Amniotic epithelial cell (primary cell): Measurements from ENCODE around the gene LMTK3.
"Not testable (repeated sequence)": the region's sequence is repeated elsewhere in the genome, so short reads cannot be mapped to it uniquely, and the experiment has no call there.

ENCODE experiments used
- DNase-seq: peaks from one replicate; pipeline ENCODE4 v3.0.0-alpha.2; 2010; ENCODE audit warnings: low read depth

Gene LMTK3

GRCh38 chr19:48540110-48540509 lies 28.5 kb upstream of the LMTK3 start:
- DNase-seq: no peak

DNA sequence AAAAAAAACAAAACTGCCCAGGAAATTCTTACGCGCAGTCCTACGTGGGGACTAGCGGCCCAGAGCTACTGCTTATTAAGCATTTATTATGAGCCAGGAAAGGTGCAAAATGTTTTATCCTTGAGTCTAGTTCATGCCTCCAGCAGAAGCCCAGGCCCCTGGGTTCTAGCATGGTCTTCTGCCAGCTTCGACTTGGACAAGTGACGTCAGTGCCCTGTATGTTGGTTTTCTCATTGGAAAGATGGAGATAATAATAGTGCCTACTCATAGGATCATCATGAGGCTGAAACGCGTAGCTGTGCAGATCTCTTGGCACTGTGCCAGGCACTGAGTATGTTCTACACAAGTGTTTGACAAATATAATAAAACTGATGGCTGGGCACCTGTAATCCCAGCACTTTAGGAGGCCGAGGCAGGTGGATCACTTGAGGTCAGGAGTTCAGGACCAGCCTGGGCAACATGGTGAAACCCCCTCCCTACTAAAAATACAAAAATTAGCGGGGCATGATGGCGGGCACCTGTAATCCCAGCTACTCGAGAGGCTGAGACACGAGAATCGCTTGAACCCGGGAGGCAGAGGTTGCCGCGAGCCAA lies 28.0 kb upstream of the LMTK3 start:
- DNase-seq: peak; percentile 92

GRCh38 chr19:48538057-48538456 lies 26.4 kb upstream of the LMTK3 start:
- not testable (repeated sequence) for DNase-seq

GRCh38 chr19:48537541-48537940 lies 25.9 kb upstream of the LMTK3 start:
- no peak for DNase-seq

- peak; percentile 37 for DNase-seq
Measured at GRCh38 chr19:48533770-48534169, 22.1 kb upstream of the LMTK3 start.

- DNase-seq: no peak
Measured at GRCh38 chr19:48530770-48531169, 19.1 kb upstream of the LMTK3 start.

DNA sequence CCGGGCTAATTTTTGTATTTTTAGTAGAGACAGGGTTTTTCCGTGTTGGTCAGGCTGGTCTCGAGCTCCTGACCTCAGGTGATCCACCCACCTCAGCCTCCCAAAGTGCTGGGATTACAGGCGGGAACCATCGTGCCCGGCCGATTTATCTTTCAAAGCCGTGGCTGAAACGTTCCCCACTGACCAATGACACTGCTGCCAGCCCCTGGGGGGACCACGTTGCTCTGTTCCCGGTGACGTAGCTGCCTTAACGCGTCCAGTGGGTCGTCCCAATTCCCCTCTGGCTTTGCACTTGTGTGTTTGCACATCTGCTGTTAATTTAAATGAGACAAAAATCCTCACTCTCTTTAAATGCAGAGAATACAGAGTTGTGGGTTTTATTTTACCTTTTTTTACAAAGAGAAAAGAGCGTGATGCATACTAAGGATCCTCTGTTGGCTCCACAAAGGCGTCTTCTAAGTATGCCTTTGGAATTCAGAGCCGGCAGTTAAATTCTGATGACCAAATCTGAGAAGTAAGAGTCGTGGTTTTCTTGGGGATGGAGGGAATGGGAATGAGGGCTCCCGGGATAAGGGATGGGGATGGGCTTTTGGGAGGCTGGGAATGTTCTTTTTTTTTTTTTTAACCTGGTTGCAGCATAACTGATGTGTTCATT lies 18.6 kb upstream of the LMTK3 start:
- DNase-seq: no peak

DNA sequence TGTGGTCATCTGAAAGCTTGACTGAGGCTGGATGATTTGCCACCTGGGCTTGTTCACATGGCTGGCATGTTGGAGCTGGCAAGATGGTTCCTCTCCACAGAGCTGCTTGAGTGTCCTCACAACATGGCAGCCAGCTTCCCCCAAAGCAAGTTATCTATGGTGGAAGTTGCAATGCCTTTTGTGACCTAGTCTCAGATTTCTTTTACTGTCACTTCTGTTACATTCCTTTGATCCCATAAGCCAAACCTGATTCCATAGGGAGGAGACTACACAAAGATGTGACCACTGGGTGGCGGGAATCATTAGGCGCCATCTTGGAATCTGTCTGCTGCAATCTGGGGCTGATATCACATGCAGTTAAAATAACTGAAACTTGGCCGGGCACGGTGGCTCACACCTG lies 17.5 kb upstream of the LMTK3 start:
- no peak for DNase-seq

DNA sequence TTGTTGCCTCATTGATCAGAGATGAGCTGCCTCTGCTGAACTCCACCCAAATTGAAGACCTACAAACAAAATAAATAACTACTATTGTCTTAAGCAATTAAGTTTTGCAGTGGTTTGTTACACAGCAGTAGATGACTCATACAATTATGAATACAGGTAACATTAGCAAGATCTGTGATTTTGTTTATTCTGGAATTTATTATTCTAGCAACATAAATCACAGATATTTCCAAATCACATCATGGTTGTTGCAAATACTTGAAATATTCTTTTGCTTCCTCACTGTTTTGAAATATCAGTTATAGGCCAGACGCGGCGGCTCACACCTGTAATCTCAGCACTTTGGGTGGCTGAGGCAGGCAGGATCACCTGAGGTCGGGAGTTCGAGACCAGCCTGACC lies 13.1 kb upstream of the LMTK3 start:
- DNase-seq: peak; percentile 26

DNA sequence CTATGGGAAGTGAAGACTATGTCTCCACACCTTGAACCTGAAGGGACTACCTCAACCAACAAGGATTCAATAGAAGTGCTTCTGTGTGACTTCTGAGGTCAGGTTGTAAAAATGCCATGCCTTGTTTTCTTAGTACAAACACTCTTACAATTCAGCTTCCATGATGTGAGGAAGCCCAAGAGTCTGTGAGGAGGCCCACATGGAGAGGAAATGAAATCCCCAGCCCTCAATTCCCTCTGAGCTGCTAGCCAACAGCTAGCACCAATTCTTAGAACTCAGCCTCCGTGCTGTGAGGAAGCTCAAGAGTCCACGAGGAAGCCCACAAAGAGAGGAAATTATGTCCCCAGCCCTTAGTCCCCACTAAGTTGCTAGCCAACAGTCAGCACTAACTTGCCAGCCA lies 12.6 kb upstream of the LMTK3 start:
- DNase-seq: no peak

DNA sequence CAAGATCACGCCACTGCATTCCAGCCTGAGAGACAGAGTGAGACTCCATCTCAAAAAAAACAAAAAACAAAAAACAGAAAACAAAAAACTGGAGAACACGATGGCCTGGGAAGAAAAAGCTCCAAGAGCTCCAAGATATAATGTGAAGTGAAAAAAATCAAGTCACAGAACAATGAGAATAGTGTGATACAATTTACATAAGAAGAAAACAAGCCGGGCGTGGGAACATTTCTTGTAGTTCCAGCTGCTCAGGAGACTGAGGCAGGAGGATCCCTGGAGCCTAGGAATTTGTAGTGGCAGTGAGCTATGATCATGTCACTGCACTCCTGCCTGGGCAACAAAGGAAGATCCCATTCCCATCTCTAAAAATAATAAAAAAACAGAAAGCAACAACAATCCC lies 8.5 kb upstream of the LMTK3 start:
- DNase-seq: no peak

GRCh38 chr19:48519426-48519825 lies 7.8 kb upstream of the LMTK3 start:
- DNase-seq: not testable (repeated sequence)

DNA sequence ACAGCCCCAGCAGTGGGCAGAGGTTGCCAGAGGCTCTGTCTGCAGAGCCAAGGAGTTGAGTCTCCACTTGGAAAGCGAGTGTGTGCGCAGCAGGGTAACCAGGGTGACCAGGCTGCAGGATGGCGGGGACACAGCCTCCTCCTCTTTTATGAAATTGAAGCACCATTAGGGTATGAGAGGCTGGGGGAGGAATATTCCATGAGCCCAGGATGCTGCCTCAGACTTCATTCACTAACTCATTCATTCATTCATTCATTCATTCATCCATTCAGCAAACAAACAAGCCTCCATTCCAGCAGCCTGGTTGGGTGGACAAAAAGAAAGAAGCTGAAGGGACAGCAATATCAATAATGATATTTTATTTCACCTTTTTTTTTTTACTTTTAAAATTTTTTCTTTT lies 6.6 kb upstream of the LMTK3 start:
- no peak for DNase-seq

- DNase-seq: no peak
Measured at GRCh38 chr19:48516536-48516935, 4.9 kb upstream of the LMTK3 start.

- DNase-seq: no peak
Measured at GRCh38 chr19:48514123-48514458, 2.5 kb upstream of the LMTK3 start.

DNA sequence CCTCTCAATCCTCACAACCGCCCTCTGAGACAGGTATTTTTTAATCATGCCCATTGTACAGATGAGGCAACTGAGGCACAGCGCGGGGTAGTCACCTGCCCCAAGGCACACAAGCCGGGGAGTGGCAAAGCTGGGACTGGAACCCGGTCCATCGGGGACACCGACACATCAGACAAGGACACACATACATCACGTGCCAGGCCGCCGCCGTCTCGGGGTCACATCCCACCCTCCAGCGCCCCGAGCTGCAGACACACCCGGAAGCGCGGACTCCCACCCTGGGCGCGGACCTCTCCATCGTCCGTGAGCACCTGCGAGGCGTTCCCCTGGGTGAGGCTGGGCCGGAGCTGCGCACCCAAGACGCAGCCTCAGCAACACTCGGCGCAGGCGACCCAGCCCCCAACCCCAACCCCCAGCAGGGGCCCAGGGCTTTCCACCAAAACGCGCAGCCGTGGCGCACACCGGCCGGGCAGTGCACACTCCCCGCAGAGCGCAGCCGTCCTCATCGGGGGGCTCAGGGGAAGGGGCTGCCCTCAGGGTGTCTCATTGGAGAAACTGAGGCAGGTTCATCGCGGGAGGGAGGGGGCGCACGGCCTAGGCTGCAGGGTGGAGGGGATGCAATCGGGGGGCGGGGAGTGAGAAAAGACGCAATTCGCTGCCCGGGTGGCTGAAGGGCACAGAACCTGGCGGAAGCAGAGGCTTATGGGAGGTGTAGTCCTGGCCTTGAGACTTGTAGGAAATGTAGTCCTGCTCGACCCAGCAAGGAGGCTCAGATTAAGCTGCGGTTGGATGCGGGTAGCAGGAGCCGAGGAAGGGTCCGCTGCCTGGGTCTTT lies 1.9 kb upstream of the LMTK3 start:
- peak; percentile 76 for DNase-seq

- DNase-seq: no peak
Measured at GRCh38 chr19:48512504-48513288, 1.1 kb upstream of the LMTK3 start.

GRCh38 chr19:48511321-48511731 lies 309 bp downstream of the LMTK3 start:
- no peak for DNase-seq

DNA sequence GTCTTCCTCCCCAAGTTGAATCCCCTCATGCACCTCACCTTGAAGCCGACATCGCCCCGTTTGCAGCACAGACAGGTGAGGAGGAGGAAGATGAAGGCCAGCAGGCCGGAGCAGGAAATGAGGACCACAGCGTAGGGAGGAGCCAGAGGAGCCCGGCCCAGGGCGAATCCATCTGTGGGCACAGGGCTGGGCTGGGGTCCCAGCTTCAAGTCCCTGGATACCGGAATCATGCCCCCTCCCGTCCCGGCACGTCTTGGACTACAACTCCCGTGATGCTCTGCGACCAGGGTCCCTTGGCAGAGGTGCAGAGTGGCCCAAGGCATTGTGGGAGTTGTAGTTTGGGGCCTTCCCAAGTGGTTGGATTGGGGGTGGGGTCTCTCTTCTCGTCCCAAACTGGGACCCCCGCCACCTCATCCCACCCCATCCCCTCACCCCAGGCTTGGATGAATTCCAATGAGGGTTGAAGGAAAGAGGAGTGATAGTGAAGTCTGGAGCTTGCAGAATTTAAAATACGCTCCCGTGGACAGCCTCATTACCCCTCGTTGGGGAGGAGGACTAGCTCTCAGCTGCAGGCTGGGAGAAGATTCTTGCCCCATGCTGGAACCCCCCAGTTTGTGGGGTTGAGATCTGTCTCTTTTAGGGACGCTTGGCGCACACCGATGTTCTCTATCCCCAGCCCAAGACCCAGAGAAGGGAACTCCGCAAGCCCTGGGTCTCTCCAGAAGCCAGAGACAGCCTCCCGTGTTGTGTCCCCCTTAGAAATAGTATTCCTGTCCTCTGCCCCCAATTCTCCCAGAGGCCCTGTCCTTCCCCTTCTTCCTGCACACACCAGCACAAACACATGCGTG lies 990 bp downstream of the LMTK3 start:
- peak; percentile 43 for DNase-seq

GRCh38 chr19:48509467-48510194 lies 2.0 kb downstream of the LMTK3 start:
- DNase-seq: peak; percentile 32
